ENCODE data around the gene ZNF575.

GRCh38 chr19:43483281-43483680 lies 49.7 kb upstream of the ZNF575 start:
- TF ChIP-seq CTCF (IDR thresholded peaks at IDR 0.05; ENCODE audit: low read depth, low read length) (no peak), MAX (IDR thresholded peaks at IDR 0.05; ENCODE audit: low read depth, low read length) (no peak), POLR2A (IDR thresholded peaks at IDR 0.05; ENCODE audit: extremely low read depth, insufficient read length) (no peak)

Measured in NB4 (cell line).